ENCODE measurements around the gene CDK5. TPM values are rescaled to one million over a fixed set of nuclear protein-coding genes. Genes with fewer than 3 reads are reported as not detected.

The CDK5 gene
- total and polyA plus RNA-seq, 9 of the 15 experiments (the other 6 are each of a cell fraction or from before 2014, with no cell fraction given), result 3.2 to 38.0 (median 27.5) TPM

- TF ChIP-seq FOXA3 (CRISPR knock-in tag; conservative IDR thresholded peaks at IDR 0.05 in 1 of 2, IDR thresholded peaks at IDR 0.05 in 1 of 2) (no peak), LCOR (CRISPR knock-in tag; IDR thresholded peaks at IDR 0.05) (peak; percentile 22; the same call in 1 of the 2 replicates), NR2F6 (CRISPR knock-in tag; IDR thresholded peaks at IDR 0.05) (no peak), NR2C2 (CRISPR knock-in tag; IDR thresholded peaks at IDR 0.05) (no peak), NR2C2 (tag; IDR thresholded peaks at IDR 0.05) (peak; percentile 56), ZNF133 (CRISPR knock-in tag; IDR thresholded peaks at IDR 0.05) (no peak), CHAMP1 (IDR thresholded peaks at IDR 0.05) (no peak), HSF4 (CRISPR knock-in tag; IDR thresholded peaks at IDR 0.05; ENCODE audit: borderline replicate concordance) (no peak), CBFA2T3 (IDR thresholded peaks at IDR 0.05) (no peak), OTX1 (CRISPR knock-in tag; IDR thresholded peaks at IDR 0.05) (no peak), GTF2F1 (IDR thresholded peaks at IDR 0.05; ENCODE audit: low read depth, low read length) (no peak), PCBP1 (IDR thresholded peaks at IDR 0.05; ENCODE audit: low read depth, low read length, poor library complexity, severe bottlenecking) (no peak), ZNF778 (CRISPR knock-in tag; IDR thresholded peaks at IDR 0.05) (no peak), BRCA1 (IDR thresholded peaks at IDR 0.05) (no peak), BRCA1 (CRISPR knock-in tag; IDR thresholded peaks at IDR 0.05) (no peak), ADNP (tag; IDR thresholded peaks at IDR 0.05) (no peak), HDGF (IDR thresholded peaks at IDR 0.05) (no peak; the same call in 1 of the 2 replicates), CBX1 (IDR thresholded peaks at IDR 0.05; ENCODE audit: low read depth) (no peak), SIX5 (IDR thresholded peaks at IDR 0.05; ENCODE audit: borderline replicate concordance in 1 of 2, insufficient read depth in 1 of 2, low read depth in 1 of 2, low read length in 2 of 2) (no peak), ELF1 (tag; IDR thresholded peaks at IDR 0.05) (no peak), PRDM10 (IDR thresholded peaks at IDR 0.05; ENCODE audit: partially characterized antibody) (peak; percentile 57), TEAD4 (IDR thresholded peaks at IDR 0.05; ENCODE audit: low read length) (no peak), TEAD4 (CRISPR knock-in tag; IDR thresholded peaks at IDR 0.05; ENCODE audit: borderline replicate concordance) (no peak), RBM25 (IDR thresholded peaks at IDR 0.05; ENCODE audit: low read depth, low read length, severe bottlenecking) (no peak)
- TF ChIP-seq, protein P1, sequence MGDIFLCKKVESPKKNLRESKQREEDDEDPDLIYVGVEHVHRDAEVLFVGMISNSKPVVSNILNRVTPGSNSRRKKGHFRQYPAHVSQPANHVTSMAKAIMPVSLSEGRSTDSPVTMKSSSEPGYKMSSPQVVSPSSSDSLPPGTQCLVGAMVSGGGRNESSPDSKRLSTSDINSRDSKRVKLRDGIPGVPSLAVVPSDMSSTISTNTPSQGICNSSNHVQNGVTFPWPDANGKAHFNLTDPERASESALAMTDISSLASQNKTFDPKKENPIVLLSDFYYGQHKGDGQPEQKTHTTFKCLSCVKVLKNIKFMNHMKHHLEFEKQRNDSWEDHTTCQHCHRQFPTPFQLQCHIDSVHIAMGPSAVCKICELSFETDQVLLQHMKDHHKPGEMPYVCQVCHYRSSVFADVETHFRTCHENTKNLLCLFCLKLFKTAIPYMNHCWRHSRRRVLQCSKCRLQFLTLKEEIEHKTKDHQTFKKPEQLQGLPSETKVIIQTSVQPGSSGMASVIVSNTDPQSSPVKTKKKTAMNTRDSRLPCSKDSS (IDR thresholded peaks at IDR 0.05; ENCODE audit: low read depth, partially characterized antibody), result no peak
Measured at GRCh38 chr7:151011097-151011409, 46.6 kb downstream of the CDK5 start (continued).

Data from K562 (cell line).